Measurements from ENCODE around the gene PNLIPRP1.

DNA sequence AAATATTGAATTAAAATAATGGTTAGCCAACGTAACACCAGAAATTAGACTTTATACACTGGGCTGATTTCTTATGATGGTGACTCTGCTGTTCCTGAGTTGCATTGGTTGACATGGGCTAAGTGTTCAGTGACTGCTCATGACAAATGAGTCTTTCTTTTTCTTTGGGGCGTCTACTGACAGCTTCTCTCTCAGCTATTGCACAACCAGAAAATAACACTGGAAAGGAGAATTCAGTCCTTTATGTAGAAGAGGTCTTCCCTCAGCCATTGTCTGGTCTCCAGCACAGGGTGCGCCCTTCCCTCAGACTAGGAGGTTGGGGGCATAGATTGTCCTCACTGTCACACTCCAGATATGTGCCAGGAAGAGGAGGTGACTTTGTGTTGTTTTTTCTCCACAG, 23.4 kb upstream of the PNLIPRP1 start:
- TF ChIP-seq, protein P1, sequence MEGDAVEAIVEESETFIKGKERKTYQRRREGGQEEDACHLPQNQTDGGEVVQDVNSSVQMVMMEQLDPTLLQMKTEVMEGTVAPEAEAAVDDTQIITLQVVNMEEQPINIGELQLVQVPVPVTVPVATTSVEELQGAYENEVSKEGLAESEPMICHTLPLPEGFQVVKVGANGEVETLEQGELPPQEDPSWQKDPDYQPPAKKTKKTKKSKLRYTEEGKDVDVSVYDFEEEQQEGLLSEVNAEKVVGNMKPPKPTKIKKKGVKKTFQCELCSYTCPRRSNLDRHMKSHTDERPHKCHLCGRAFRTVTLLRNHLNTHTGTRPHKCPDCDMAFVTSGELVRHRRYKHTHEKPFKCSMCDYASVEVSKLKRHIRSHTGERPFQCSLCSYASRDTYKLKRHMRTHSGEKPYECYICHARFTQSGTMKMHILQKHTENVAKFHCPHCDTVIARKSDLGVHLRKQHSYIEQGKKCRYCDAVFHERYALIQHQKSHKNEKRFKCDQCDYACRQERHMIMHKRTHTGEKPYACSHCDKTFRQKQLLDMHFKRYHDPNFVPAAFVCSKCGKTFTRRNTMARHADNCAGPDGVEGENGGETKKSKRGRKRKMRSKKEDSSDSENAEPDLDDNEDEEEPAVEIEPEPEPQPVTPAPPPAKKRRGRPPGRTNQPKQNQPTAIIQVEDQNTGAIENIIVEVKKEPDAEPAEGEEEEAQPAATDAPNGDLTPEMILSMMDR (IDR thresholded peaks at IDR 0.05): no peak
- no peak for TF ChIP-seq POLR2A (IDR thresholded peaks at IDR 0.05)

All from tibial nerve (tissue), 3 donors.